Measurements from ENCODE around the gene CACNG1.

The CACNG1 gene, protein sequence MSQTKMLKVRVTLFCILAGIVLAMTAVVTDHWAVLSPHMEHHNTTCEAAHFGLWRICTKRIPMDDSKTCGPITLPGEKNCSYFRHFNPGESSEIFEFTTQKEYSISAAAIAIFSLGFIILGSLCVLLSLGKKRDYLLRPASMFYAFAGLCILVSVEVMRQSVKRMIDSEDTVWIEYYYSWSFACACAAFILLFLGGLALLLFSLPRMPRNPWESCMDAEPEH

DNA sequence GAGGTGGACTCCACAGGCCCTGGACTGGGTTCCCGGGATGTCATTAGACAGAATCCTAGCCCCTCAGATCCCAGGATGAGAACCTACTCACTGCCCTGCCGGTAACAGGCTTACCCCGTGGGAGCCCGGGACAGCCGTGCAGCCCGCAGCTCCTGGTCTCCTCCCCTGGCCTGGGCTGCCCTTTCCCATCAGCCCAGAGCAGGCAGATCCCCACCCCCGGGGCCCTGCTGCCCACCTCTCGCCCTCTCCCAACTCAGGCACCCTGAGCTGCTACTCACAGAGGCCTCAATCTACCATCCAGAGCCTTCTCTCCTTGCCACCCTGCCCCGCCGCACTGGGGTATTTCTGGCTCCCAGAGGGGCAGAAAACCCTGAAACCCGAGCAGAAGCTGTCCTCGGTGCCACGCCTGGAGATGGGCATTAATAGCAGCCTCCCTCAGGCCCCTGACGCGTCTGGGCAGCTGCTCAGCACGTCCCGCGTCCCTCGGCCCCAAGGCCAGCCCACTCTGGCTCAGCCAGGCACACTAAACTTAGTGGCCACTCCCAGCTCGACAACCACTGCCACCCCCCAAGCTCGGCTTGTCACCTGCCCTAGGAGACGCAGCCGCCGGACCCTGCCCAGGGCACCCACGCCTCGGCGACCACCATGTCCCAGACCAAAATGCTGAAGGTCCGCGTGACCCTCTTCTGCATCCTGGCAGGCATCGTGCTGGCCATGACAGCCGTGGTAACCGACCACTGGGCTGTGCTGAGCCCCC lies at the start of gene CACNG1:
TSS of gene CACNG1 (plus strand) at position 539 of the 757 bp plus-strand sequence. CDS start at position 646, 107 bp downstream.
- TF ChIP-seq EZH2phosphoT487 (IDR thresholded peaks at IDR 0.05; ENCODE audit: low read length) (no peak), EZH2 (optimal IDR thresholded peaks at IDR 0.05; ENCODE audit: low read depth, low read length) (no peak)
- TF ChIP-seq, protein P1, sequence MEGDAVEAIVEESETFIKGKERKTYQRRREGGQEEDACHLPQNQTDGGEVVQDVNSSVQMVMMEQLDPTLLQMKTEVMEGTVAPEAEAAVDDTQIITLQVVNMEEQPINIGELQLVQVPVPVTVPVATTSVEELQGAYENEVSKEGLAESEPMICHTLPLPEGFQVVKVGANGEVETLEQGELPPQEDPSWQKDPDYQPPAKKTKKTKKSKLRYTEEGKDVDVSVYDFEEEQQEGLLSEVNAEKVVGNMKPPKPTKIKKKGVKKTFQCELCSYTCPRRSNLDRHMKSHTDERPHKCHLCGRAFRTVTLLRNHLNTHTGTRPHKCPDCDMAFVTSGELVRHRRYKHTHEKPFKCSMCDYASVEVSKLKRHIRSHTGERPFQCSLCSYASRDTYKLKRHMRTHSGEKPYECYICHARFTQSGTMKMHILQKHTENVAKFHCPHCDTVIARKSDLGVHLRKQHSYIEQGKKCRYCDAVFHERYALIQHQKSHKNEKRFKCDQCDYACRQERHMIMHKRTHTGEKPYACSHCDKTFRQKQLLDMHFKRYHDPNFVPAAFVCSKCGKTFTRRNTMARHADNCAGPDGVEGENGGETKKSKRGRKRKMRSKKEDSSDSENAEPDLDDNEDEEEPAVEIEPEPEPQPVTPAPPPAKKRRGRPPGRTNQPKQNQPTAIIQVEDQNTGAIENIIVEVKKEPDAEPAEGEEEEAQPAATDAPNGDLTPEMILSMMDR (IDR thresholded peaks at IDR 0.05; ENCODE audit: low read length), result no peak
- no peaks in the 10 kb centered on the region for H3K27me3 ChIP-seq (replicated peaks; ENCODE audit: insufficient read depth, low read length)
- no peak within 1 kb of the TSS for H2AFZ ChIP-seq (ENCODE audit: low read length)

GRCh38 chr17:66994930-66995535 lies 49.3 kb upstream of the CACNG1 start:
- Histone ChIP-seq H3K4me3 (ENCODE audit: low read length) (no peak overlapping the region), H3K27me3 (replicated peaks; ENCODE audit: insufficient read depth, low read length) (peaks cover 10% of the 10 kb centered on the region), H3K27ac (ENCODE audit: low read length) (no peak overlapping the region), H3K9ac (ENCODE audit: low read length) (no peak overlapping the region), H2AFZ (ENCODE audit: low read length) (no peak overlapping the region), H3K4me2 (ENCODE audit: low read depth, low read length) (no peak overlapping the region), H4K20me1 (ENCODE audit: insufficient read depth, low read length) (no peaks in the 10 kb centered on the region), H3K4me1 (ENCODE audit: low read length) (no peaks in the 10 kb centered on the region), H3K9me2 (replicated peaks; ENCODE audit: insufficient read depth, low read length) (no peaks in the 10 kb centered on the region), H3K9me3 (replicated peaks; ENCODE audit: insufficient read depth, low read length) (no peaks in the 10 kb centered on the region), H3K79me2 (ENCODE audit: low read length) (no peaks in the 10 kb centered on the region), H3K36me3 (replicated peaks; ENCODE audit: insufficient read depth, low read length) (no peaks in the 10 kb centered on the region), H3F3A (ENCODE audit: insufficient read depth, low read length) (no peaks in the 10 kb centered on the region)
- no peak for TF ChIP-seq EZH2phosphoT487 (IDR thresholded peaks at IDR 0.05; ENCODE audit: low read length)
- no peak for TF ChIP-seq EZH2 (optimal IDR thresholded peaks at IDR 0.05; ENCODE audit: low read depth, low read length)
- TF ChIP-seq, protein P1 (IDR thresholded peaks at IDR 0.05; ENCODE audit: low read length), result no peak
- no peak for DNase-seq

More for the DNA sequence above, at the start of gene CACNG1:
- Histone ChIP-seq H3F3A (ENCODE audit: insufficient read depth, low read length) (no peaks in the 10 kb centered on the region), H3K36me3 (replicated peaks; ENCODE audit: insufficient read depth, low read length) (no peaks in the 10 kb centered on the region), H3K9me2 (replicated peaks; ENCODE audit: insufficient read depth, low read length) (no peaks in the 10 kb centered on the region), H3K4me1 (ENCODE audit: low read length) (no peaks in the 10 kb centered on the region), H3K4me2 (ENCODE audit: low read depth, low read length) (no peak within 1 kb of the TSS), H3K9me3 (replicated peaks; ENCODE audit: insufficient read depth, low read length) (no peaks in the 10 kb centered on the region), H3K79me2 (ENCODE audit: low read length) (no peaks in the 10 kb centered on the region), H3K9ac (ENCODE audit: low read length) (no peak within 1 kb of the TSS), H3K27ac (ENCODE audit: low read length) (no peak within 1 kb of the TSS), H3K4me3 (ENCODE audit: low read length) (no peak within 1 kb of the TSS), H4K20me1 (ENCODE audit: insufficient read depth, low read length) (no peaks in the 10 kb centered on the region)
- DNase-seq, result no peak

- H3K9ac ChIP-seq (ENCODE audit: low read length), result no peak overlapping the region
- no peak overlapping the region for H3K4me2 ChIP-seq (ENCODE audit: low read depth, low read length)
- H3K4me3 ChIP-seq (ENCODE audit: low read length), result no peak overlapping the region
- TF ChIP-seq EZH2phosphoT487 (IDR thresholded peaks at IDR 0.05; ENCODE audit: low read length) (no peak), EZH2 (optimal IDR thresholded peaks at IDR 0.05; ENCODE audit: low read depth, low read length) (no peak)
- TF ChIP-seq, protein P1 (IDR thresholded peaks at IDR 0.05; ENCODE audit: low read length), result no peak
- no peaks in the 10 kb centered on the region for H3K36me3 ChIP-seq (replicated peaks; ENCODE audit: insufficient read depth, low read length)
- no peaks in the 10 kb centered on the region for H3K79me2 ChIP-seq (ENCODE audit: low read length)
- no peaks in the 10 kb centered on the region for H3K4me1 ChIP-seq (ENCODE audit: low read length)
- H3F3A ChIP-seq (ENCODE audit: insufficient read depth, low read length), result no peaks in the 10 kb centered on the region
- H3K9me2 ChIP-seq (replicated peaks; ENCODE audit: insufficient read depth, low read length), result no peaks in the 10 kb centered on the region
- H3K9me3 ChIP-seq (replicated peaks; ENCODE audit: insufficient read depth, low read length), result no peaks in the 10 kb centered on the region
- no peaks in the 10 kb centered on the region for H4K20me1 ChIP-seq (ENCODE audit: insufficient read depth, low read length)
- DNase-seq, result no peak
- H3K27ac ChIP-seq (ENCODE audit: low read length), result no peak overlapping the region
- no peak overlapping the region for H2AFZ ChIP-seq (ENCODE audit: low read length)
- 0 out of 2 replicates have a peak, but pooled peaks cover 6% of the 10 kb centered on the region for H3K27me3 ChIP-seq (replicated peaks; ENCODE audit: insufficient read depth, low read length)
These were observed 48.4 kb upstream of the CACNG1 start for GRCh38 chr17:66995944-66996343.

All from MM.1S (cell line).